ENCODE measurements around the gene NFU1.

The NFU1 gene

DNA sequence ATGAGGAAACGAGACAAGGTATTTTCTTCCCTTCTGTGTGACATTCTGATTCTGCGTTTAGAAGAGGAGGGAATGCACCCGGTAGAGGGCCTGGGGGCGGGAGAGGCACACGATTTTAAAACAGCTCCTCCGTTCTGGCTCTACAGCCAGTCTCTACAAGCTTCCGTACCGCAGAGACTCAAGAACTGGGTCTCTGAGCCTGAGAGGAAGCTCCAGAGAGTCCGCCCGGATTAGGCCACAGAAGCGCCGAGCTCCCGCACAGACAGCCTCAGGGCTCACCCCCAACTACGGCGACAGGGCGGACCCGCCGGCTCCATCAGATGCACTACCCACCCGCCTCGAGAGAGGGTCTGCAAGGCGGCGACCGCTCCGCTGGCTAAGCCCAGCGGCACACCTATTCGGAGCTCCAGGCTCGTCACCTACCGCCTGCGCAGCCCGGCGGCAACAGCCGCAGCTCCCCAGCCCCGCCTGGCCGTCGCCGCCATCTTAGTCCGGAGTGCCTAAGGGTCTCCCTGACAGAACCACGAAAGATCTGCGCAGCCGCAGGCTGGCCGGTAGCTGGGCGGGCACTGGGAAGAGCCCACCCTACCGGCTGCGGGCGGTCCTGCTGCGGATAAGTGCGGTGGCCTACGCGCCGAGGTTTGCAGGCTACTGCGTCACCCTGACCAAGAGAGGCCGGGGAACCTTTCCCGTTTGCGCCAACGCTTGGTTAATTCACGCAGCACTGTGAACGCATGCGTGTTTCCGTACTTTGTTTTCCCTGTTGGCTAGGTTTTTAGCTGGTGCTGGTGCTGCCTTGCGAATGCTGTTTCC lies at the start of gene NFU1:
Gene NFU1, minus strand, starts transcription at position 498 of the 813 bp plus-strand sequence. Its CDS starts 13 bp downstream, at position 485.
- DNase-seq (ENCODE audit: low spot score) = peak; percentile 94

DNA sequence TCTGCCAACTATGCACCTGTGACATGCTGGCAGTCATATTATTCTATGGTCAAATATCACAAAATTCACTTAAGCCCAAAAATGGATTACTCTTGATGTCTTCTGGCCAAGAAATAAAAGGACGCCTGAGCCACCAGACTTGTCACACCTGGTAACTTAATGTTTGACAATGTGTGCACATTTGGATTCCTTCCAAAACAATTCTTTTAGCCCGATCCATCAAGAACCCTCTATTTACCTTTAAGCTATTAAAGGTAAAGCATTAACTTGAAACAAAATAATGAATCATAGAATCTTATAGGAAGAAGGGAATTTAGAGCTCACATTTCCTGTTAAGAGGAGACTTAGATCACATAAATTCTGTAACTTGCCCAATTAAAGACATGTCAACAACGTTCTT lies 46.5 kb upstream of the NFU1 start:
- no peak for DNase-seq (ENCODE audit: low spot score)

- peak; percentile 21 for DNase-seq (ENCODE audit: low spot score)
Observed at GRCh38 chr2:69483024-69483423, 45.8 kb upstream of the NFU1 start.

DNA sequence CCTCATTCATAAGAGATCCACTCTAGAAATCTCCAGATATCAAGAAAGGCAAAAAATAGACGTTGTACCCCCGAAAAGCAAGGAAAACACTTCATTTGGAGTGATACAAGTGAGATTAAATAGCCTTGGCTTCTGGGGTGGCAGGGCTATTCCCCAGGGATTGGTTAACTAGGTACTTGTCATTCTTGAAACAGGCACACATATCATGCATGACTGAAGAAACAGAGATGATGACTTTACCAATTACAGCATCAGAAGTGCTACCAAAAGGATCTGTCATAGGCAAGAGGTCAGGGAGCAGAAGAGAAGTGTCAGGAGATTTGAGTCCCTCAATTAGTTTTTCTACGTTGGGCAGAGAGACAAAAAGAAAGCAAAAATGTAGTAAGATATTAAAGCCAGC lies 45.2 kb upstream of the NFU1 start:
- no peak for DNase-seq (ENCODE audit: low spot score)

DNA sequence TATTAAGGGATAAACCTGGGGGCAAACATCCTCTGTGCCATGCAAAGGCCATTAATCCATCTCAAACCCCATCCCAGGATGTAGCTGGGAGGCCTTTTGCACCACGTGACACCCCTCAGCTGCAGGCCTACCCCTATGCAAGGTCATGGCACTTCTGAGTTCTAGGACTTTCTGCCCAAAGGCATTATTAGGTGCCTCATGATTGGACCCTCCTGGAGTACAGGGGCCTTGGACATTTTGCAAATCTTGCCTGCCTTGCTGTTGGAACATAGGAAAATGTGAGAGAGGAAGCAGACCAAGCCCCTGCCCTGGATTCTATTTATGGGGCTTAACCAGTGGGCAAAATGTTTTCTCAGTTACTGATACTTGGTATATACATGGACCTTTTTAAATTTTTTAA lies 44.2 kb upstream of the NFU1 start:
- no peak for DNase-seq (ENCODE audit: low spot score)

DNA sequence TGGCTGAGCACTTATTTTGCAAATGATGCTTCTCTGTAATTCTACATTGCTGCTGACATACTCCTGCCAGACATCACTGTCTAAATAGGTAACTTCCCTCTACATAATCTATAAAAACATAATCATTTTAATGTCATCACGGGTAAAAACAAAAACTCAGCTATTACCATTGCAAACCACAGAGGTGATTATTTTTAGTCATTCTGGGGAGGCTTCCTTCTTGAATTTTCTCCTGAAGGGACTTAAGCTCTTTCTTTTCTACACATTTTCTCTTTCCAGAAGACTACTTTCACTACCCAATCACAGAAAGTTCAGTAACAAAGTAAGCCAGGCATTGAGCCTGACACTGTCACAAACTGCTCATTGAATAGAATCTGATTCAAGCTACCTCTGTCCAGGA lies 40.4 kb upstream of the NFU1 start:
- no peak for DNase-seq (ENCODE audit: low spot score)

DNA sequence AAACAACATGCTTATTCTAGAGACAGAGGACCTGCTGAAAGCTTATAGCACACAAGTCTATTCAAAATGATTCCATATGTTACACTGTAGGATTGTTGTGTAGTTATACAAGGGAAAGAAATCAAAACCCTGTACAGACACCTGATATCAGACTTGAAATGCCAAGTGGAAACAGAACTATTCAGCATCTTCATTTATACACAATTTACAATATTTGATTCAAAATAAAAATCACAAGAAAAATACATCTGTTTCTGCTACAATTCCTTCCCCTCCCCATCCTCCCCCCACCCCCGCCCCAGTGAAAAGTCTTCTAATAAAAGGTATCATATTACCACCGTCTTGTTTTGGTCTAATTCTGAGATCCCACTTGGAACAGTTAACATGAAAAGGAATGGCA lies 37.5 kb upstream of the NFU1 start:
- no peak for DNase-seq (ENCODE audit: low spot score)

DNA sequence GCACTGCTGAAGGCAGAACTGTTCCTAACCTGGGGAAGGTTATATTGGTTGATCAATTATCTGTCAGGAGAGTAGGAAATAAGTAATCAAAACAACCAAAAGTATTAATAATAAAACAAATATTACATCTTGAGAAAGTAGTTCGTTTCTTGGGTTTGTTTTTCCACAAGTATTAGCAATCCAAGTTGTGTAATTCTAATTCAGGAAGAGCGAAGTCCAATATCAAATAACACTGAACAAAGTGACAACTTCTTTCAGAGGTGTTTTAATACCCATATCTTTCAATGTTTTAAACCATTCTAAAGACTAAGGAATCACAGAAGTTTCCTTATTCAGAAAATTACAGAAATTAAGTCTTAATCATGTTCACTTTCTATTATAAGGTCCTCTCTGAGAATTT lies 34.6 kb upstream of the NFU1 start:
- no peak for DNase-seq (ENCODE audit: low spot score)

DNA sequence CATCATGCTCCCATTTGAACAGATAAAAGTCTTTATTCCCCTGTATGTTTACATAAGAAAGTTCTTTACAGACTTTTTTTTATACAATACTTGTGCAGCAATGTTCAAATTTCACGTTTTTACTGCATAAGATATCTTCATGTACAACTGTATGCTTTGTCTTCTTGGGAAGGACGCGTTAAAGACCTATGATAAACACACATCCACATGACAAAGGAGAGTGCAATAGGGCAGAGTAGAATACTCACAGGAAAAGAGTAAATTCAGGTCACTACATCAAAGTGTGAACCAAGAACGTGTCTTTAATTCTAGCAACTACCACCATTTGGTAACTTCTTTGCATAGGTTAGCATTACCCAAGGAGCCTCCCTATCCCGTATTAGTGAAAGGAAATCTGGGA lies 33.7 kb upstream of the NFU1 start:
- DNase-seq (ENCODE audit: low spot score) = no peak

- no peak for DNase-seq (ENCODE audit: low spot score)
Observed at GRCh38 chr2:69469784-69470183, 32.5 kb upstream of the NFU1 start.

DNA sequence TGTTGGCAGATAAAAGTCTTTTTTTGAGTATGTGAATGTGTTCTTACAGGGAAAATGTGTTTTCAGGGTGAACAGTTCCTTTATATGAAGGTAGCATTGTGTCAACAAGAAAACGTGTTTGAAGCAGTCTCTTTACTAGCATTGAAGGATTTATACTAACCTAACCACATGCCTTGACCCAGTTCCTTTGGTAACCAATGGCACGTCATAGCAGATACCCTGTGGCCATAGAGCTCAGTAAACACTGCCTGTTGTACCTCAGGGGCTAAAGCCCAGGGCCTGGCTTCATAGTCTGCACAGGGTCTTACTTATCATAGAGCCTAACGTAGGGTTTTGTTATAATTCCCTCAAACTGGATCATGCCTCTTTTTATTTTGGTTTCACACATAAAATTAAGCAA lies 32.1 kb upstream of the NFU1 start:
- DNase-seq (ENCODE audit: low spot score) = no peak

GRCh38 chr2:69466728-69467127 lies 29.5 kb upstream of the NFU1 start:
- DNase-seq (ENCODE audit: low spot score) = no peak

- DNase-seq (ENCODE audit: low spot score) = no peak
Observed at GRCh38 chr2:69465513-69466456, 28.6 kb upstream of the NFU1 start.

- no peak for DNase-seq (ENCODE audit: low spot score)
Observed at GRCh38 chr2:69464575-69464974, 27.3 kb upstream of the NFU1 start.

DNA sequence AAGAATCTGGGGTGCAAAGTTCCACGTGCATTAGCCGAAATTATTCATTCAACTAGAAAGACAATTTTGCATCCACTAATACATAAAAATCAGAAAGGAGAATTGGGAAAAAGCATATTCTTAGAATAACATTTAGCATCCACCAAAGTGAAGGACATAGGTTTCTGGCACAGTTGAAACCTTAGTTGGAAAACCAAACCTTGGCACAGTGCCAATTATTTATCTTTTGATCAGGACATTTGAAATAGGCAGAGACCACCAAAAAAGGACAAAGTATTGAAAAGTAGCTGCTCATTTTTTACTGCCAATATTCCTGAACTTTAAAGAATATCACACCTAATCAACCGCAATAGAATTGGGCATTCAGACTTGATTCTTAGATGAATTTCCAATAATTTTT lies 25.5 kb upstream of the NFU1 start:
- no peak for DNase-seq (ENCODE audit: low spot score)

DNA sequence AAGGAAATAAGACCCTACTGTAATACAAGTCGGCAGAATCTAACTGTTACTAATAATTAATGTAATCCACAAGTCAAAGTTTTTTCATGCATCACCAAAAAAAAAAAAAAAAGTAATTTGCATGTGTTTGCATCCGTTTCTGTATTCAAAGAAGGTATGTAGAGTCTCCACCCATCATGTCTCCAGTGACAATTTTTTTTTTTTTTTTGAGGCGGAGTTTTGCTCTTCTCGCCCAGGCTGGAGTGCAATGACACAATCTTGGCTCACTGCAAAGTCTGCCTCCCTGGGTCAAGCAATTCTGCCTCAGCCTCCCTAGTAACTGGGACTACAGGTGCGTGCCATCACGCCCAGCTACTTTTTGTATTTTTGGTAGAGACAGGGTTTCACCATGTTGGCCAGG lies 24.2 kb upstream of the NFU1 start:
- DNase-seq (ENCODE audit: low spot score) = no peak

- DNase-seq (ENCODE audit: low spot score) = no peak
Observed at GRCh38 chr2:69459936-69460335, 22.7 kb upstream of the NFU1 start.

- no peak for DNase-seq (ENCODE audit: low spot score)
Observed at GRCh38 chr2:69456950-69457445, 19.8 kb upstream of the NFU1 start.

DNA sequence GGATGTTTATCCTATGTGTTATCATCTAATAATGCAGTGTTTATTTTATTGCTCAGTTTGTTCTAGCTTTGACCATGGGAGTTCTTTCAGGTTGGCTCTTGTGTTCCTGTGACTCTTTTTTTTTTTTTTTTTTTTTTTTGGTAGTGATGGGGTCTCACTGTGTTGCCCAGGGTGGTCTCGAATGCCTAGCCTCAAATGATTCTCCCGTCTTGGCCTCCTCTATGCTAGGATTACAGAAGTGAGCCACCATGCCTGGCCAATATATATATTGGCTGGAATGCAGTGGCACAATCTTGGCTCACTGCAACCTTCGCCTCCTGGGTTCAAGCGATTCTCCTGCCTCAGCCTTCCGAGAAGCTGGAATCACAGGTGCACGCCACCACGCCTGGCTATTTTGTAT lies 18.9 kb upstream of the NFU1 start:
- DNase-seq (ENCODE audit: low spot score) = no peak

DNA sequence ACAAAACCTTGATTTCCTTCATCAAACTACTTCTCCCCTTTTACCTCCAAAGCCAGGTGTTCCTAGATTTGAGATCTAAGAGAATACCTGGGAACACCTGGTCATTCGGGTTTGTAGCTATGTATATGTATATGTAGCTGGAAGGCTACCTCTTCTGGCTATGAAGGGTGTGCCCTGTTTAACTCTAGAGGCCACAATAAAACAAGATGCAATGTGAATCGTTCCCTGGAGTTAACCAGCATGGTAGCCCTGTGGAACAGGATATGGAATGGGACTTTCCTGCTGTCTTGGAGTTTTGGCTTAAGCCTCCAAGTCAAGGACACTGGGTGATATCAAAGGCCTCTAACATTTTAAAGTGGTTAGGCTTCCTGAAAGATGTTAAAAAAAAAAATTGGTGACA lies 17.7 kb upstream of the NFU1 start:
- DNase-seq (ENCODE audit: low spot score) = no peak

DNA sequence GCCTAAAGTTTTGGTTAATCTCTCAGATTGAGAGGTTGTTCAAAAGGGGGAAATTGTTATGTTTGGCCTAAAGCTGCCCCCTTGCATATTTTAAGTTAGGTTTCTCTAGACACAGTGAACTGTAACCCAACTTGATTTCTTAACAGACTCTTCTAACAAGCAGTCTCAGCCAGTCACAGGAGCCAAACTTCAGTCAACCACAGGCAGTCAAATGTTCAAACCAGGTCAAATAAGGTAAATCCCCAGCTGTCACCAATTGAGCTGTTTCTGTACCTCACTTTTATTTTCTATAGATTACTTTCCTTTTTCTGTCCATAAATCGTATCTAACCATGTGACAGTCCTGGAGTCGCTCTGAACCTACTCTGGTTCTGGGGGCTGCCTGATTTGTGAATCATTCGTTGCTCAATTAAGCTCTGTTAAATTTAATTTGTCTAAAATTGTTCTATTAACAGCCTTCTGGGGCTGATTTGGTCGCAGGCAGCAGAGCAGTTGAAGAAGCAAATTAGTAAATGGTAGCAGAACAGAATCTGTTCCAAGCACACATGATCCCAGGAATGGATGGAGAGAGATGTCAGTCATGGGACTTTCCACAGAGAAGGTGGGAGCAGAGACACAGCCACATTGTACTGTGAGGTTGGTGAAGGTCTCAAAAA lies 16.4 kb upstream of the NFU1 start:
- DNase-seq (ENCODE audit: low spot score) = no peak

DNA sequence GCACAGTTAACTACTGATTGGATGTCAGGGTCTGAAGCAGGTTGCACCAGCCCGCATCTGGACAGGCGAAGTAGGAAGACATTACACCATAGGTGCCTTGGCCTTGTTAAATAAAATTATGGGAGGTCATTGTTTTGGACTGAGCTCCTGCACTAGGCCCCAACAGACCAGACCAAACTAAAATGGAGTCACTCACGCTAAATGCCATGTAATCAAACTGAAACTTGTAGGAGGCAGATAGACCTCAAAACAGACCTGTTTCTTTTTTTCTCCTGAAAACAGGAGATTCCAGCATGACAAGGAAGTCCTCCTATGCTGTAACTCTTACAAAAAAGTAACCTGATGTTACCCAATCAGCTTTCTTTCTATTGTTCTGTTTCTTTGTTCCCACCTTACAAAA lies 15.5 kb upstream of the NFU1 start:
- no peak for DNase-seq (ENCODE audit: low spot score)

All from globus pallidus (tissue), 1 donor.